ENCODE measurements around the gene ADAMTS12. TPM values are rescaled to one million over a fixed set of nuclear protein-coding genes. Genes with fewer than 3 reads are reported as not detected.
A peak's percentile ranks its signal among the peaks of the same experiment; 100 is the strongest.

ADAMTS12 gene
- total and polyA plus RNA-seq, 2 experiments from 2014 or later = 9.1 to 17.1 TPM

DNA sequence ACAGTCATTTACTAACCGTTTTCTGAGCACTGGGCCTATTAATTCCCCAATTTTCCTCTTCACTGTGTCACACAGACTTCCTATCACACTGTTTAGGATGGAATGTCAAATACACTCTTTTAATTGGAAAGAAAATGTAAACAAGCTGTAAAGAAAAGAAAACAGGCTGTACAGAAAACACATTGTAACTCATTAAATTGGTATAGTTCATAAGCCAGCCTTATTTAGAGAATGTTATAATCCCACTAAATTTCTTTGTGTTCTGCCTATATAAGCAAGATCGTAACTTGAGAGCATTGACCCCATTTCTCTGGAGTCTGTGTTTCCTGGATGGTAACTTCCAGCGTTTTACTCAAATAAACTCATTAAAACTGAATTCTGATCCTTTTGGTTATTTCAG is 404.6 kb downstream of the ADAMTS12 start (continued):
- TF ChIP-seq, protein P1, sequence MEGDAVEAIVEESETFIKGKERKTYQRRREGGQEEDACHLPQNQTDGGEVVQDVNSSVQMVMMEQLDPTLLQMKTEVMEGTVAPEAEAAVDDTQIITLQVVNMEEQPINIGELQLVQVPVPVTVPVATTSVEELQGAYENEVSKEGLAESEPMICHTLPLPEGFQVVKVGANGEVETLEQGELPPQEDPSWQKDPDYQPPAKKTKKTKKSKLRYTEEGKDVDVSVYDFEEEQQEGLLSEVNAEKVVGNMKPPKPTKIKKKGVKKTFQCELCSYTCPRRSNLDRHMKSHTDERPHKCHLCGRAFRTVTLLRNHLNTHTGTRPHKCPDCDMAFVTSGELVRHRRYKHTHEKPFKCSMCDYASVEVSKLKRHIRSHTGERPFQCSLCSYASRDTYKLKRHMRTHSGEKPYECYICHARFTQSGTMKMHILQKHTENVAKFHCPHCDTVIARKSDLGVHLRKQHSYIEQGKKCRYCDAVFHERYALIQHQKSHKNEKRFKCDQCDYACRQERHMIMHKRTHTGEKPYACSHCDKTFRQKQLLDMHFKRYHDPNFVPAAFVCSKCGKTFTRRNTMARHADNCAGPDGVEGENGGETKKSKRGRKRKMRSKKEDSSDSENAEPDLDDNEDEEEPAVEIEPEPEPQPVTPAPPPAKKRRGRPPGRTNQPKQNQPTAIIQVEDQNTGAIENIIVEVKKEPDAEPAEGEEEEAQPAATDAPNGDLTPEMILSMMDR (conservative IDR thresholded peaks at IDR 0.05; ENCODE audit: low read depth in 2 of 2) = no peak

DNA sequence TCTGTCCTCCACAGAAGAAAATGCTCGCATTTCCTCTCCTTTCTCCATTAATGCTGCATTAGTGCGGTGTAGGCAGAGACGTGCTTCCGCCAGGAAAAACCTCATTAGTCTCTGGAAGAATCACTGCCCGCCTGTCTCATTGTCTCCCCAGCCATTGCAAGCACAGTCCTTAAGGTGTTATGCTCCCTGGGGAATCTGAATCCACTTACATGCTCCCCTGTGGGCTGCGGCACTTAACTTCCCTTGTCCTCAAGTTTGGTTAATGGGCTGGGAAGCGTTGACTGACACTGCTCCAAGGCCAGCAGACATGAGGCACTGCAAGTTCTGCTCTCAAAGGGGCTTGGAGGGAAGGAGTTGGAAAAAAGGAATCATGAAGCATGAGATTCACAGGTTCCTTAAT is 409.5 kb downstream of the ADAMTS12 start:
- Histone ChIP-seq H3K79me2 (replicated peaks; ENCODE audit: insufficient read depth) (no peaks in the 10 kb centered on the region), H3K4me2 (no peak overlapping the region), H3K27me3 (ENCODE audit: insufficient read depth) (no peaks in the 10 kb centered on the region), H3K4me1 (ENCODE audit: insufficient read depth) (peaks cover 11% of the 10 kb centered on the region), H3K36me3 (ENCODE audit: insufficient read depth) (0 out of 2 replicates have a peak, but pooled peaks cover 5% of the 10 kb centered on the region), H3K9me2 (ENCODE audit: insufficient read depth) (no peaks in the 10 kb centered on the region), H3K4me3 (no peak overlapping the region), H3K27ac (ENCODE audit: low read depth) (peak overlapping the region; percentile 42), H3F3A (replicated peaks; ENCODE audit: low read depth) (no peaks in the 10 kb centered on the region; the same call in 1 of the 2 replicates), H2AFZ (no peak overlapping the region), H4K20me1 (replicated peaks; ENCODE audit: insufficient read depth) (no peaks in the 10 kb centered on the region)
- TF ChIP-seq, protein P1 (conservative IDR thresholded peaks at IDR 0.05; ENCODE audit: low read depth in 2 of 2) = no peak
- TF ChIP-seq NANOG (IDR thresholded peaks at IDR 0.05; ENCODE audit: borderline replicate concordance) = peak; percentile 23; the same call in 1 of the 2 replicates
- Mint-ChIP-seq H3K9me3 (no peaks in the 10 kb centered on the region), H3K4me3 (no peak overlapping the region), H3K4me1 (peaks cover 22% of the 10 kb centered on the region), H3K27me3 (ENCODE audit: insufficient read depth, low read depth, poor library complexity) (no peaks in the 10 kb centered on the region), H3K27ac (peak overlapping the region; percentile 63; the same call in 1 of the 2 replicates), H3K36me3 (ENCODE audit: low read depth) (peaks cover 32% of the 10 kb centered on the region)
- peak; percentile 87 for ATAC-seq
- peak; percentile 60 for DNase-seq (ENCODE audit: low spot score)

DNA sequence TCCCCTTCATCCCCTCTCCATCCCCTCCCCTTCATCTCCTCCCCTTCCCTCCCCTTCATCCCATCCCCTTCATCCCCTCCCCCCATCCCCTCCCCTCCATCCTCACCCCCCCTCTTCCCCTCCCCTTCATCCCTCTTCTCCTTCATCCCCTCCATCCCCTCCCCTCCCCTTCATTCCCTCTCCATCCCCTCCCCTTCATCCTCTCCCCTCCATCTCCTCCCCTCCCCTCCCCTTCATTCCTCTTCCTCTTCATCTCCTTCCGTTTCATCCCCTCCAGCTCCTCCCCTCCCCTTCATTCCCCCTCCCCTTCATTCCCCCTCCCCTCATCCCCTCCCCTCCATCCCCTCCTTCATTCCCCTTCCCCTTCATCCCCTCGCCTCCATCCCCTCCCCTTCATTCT is 410.9 kb downstream of the ADAMTS12 start:
- no peak overlapping the region for H3K4me2 ChIP-seq
- Mint-ChIP-seq H3K4me3 (no peak overlapping the region), H3K27ac (no peak overlapping the region), H3K36me3 (ENCODE audit: low read depth) (peaks cover 42% of the 10 kb centered on the region), H3K9me3 (no peaks in the 10 kb centered on the region), H3K27me3 (ENCODE audit: insufficient read depth, low read depth, poor library complexity) (no peaks in the 10 kb centered on the region), H3K4me1 (peaks cover 17% of the 10 kb centered on the region)
- no peaks in the 10 kb centered on the region for H3K9me2 ChIP-seq (ENCODE audit: insufficient read depth)
- H3K4me3 ChIP-seq = no peak overlapping the region
- H3F3A ChIP-seq (replicated peaks; ENCODE audit: low read depth) = no peaks in the 10 kb centered on the region; the same call in 1 of the 2 replicates
- H3K79me2 ChIP-seq (replicated peaks; ENCODE audit: insufficient read depth) = no peaks in the 10 kb centered on the region
- H4K20me1 ChIP-seq (replicated peaks; ENCODE audit: insufficient read depth) = no peaks in the 10 kb centered on the region
- H3K4me1 ChIP-seq (ENCODE audit: insufficient read depth) = peaks cover 11% of the 10 kb centered on the region
- peaks cover 5% of the 10 kb centered on the region; the same call in 1 of the 2 replicates for H3K36me3 ChIP-seq (ENCODE audit: insufficient read depth)
- H3K27me3 ChIP-seq (ENCODE audit: insufficient read depth) = no peaks in the 10 kb centered on the region
- ATAC-seq (no peak), DNase-seq (ENCODE audit: low spot score) (no peak)
- H2AFZ ChIP-seq = no peak overlapping the region
- no peak overlapping the region for H3K27ac ChIP-seq (ENCODE audit: low read depth)
- TF ChIP-seq, protein P2, sequence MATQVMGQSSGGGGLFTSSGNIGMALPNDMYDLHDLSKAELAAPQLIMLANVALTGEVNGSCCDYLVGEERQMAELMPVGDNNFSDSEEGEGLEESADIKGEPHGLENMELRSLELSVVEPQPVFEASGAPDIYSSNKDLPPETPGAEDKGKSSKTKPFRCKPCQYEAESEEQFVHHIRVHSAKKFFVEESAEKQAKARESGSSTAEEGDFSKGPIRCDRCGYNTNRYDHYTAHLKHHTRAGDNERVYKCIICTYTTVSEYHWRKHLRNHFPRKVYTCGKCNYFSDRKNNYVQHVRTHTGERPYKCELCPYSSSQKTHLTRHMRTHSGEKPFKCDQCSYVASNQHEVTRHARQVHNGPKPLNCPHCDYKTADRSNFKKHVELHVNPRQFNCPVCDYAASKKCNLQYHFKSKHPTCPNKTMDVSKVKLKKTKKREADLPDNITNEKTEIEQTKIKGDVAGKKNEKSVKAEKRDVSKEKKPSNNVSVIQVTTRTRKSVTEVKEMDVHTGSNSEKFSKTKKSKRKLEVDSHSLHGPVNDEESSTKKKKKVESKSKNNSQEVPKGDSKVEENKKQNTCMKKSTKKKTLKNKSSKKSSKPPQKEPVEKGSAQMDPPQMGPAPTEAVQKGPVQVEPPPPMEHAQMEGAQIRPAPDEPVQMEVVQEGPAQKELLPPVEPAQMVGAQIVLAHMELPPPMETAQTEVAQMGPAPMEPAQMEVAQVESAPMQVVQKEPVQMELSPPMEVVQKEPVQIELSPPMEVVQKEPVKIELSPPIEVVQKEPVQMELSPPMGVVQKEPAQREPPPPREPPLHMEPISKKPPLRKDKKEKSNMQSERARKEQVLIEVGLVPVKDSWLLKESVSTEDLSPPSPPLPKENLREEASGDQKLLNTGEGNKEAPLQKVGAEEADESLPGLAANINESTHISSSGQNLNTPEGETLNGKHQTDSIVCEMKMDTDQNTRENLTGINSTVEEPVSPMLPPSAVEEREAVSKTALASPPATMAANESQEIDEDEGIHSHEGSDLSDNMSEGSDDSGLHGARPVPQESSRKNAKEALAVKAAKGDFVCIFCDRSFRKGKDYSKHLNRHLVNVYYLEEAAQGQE (IDR thresholded peaks at IDR 0.05; ENCODE audit: unreplicated experiment) = no peak
- no peak for TF ChIP-seq POLR2AphosphoS5 (IDR thresholded peaks at IDR 0.05; ENCODE audit: low read depth)
- TF ChIP-seq, protein P3, sequence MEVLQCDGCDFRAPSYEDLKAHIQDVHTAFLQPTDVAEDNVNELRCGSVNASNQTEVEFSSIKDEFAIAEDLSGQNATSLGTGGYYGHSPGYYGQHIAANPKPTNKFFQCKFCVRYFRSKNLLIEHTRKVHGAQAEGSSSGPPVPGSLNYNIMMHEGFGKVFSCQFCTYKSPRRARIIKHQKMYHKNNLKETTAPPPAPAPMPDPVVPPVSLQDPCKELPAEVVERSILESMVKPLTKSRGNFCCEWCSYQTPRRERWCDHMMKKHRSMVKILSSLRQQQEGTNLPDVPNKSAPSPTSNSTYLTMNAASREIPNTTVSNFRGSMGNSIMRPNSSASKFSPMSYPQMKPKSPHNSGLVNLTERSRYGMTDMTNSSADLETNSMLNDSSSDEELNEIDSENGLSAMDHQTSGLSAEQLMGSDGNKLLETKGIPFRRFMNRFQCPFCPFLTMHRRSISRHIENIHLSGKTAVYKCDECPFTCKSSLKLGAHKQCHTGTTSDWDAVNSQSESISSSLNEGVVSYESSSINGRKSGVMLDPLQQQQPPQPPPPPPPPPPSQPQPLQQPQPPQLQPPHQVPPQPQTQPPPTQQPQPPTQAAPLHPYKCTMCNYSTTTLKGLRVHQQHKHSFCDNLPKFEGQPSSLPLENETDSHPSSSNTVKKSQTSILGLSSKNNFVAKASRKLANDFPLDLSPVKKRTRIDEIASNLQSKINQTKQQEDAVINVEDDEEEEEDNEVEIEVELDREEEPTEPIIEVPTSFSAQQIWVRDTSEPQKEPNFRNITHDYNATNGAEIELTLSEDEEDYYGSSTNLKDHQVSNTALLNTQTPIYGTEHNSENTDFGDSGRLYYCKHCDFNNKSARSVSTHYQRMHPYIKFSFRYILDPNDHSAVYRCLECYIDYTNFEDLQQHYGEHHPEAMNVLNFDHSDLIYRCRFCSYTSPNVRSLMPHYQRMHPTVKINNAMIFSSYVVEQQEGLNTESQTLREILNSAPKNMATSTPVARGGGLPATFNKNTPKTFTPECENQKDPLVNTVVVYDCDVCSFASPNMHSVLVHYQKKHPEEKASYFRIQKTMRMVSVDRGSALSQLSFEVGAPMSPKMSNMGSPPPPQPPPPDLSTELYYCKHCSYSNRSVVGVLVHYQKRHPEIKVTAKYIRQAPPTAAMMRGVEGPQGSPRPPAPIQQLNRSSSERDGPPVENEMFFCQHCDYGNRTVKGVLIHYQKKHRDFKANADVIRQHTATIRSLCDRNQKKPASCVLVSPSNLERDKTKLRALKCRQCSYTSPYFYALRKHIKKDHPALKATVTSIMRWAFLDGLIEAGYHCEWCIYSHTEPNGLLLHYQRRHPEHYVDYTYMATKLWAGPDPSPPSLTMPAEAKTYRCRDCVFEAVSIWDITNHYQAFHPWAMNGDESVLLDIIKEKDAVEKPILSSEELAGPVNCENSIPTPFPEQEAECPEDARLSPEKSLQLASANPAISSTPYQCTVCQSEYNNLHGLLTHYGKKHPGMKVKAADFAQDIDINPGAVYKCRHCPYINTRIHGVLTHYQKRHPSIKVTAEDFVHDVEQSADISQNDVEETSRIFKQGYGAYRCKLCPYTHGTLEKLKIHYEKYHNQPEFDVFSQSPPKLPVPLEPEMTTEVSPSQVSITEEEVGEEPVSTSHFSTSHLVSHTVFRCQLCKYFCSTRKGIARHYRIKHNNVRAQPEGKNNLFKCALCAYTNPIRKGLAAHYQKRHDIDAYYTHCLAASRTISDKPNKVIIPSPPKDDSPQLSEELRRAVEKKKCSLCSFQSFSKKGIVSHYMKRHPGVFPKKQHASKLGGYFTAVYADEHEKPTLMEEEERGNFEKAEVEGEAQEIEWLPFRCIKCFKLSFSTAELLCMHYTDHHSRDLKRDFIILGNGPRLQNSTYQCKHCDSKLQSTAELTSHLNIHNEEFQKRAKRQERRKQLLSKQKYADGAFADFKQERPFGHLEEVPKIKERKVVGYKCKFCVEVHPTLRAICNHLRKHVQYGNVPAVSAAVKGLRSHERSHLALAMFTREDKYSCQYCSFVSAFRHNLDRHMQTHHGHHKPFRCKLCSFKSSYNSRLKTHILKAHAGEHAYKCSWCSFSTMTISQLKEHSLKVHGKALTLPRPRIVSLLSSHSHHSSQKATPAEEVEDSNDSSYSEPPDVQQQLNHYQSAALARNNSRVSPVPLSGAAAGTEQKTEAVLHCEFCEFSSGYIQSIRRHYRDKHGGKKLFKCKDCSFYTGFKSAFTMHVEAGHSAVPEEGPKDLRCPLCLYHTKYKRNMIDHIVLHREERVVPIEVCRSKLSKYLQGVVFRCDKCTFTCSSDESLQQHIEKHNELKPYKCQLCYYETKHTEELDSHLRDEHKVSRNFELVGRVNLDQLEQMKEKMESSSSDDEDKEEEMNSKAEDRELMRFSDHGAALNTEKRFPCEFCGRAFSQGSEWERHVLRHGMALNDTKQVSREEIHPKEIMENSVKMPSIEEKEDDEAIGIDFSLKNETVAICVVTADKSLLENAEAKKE (CRISPR knock-in tag; IDR thresholded peaks at IDR 0.05) = no peak

Measured in GM23338 (cell line).